HG02852 (cell line): Measurements from ENCODE around the gene DENND2D.

ENCODE experiments used
- ATAC-seq: cut with Tn5 transposase; IDR thresholded peaks from one replicate; pipeline ENCODE4 v1.9.1; 2021; ENCODE audit warnings: mild to moderate bottlenecking, moderate library complexity; ENCODE audit not compliant: unreplicated experiment

Gene DENND2D, protein sequence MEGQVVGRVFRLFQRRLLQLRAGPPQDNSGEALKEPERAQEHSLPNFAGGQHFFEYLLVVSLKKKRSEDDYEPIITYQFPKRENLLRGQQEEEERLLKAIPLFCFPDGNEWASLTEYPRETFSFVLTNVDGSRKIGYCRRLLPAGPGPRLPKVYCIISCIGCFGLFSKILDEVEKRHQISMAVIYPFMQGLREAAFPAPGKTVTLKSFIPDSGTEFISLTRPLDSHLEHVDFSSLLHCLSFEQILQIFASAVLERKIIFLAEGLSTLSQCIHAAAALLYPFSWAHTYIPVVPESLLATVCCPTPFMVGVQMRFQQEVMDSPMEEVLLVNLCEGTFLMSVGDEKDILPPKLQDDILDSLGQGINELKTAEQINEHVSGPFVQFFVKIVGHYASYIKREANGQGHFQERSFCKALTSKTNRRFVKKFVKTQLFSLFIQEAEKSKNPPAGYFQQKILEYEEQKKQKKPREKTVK

GRCh38 chr1:111199881-111200801 lies at the start of gene DENND2D:
Gene DENND2D (minus strand): TSS chr1:111200646. CDS start chr1:111200459, 187 bp downstream.
- ATAC-seq = no peak

GRCh38 chr1:111249960-111250359 lies 49.5 kb upstream of the DENND2D start:
- ATAC-seq = no peak

DNA sequence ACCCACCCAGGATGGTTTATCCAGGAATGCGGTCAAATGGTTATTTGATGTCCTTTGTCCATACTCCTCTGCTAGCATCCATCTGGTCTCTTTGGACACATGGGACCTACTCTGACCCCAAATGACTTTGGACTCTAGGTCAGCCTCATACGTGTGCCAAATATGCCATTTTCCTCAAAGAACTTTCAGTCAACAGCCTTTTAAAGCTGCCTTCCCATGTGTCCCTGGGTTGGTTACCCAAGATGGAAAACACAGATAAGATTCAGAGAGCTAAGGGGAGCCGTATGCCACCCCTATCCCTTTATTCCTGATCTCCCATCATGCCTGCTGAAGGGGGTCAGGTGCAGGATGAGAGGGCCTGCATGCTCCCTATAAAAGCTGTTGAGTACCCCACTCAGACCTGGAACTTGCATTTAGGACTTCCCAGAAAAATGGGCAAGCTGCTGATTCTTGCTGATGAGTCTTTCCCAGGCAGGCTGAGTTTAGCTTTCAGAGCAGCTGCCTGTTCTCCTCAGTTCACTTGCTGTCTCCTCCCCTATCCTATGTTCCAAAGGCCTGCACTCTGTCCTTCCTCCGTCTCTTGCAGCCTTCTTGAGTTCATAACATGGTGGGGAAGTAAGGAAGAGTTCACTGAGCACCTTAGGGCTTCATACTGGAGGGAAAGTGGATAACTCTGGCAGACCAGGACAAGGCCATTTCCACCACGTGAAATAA lies 46.8 kb upstream of the DENND2D start:
- ATAC-seq = no peak

DNA sequence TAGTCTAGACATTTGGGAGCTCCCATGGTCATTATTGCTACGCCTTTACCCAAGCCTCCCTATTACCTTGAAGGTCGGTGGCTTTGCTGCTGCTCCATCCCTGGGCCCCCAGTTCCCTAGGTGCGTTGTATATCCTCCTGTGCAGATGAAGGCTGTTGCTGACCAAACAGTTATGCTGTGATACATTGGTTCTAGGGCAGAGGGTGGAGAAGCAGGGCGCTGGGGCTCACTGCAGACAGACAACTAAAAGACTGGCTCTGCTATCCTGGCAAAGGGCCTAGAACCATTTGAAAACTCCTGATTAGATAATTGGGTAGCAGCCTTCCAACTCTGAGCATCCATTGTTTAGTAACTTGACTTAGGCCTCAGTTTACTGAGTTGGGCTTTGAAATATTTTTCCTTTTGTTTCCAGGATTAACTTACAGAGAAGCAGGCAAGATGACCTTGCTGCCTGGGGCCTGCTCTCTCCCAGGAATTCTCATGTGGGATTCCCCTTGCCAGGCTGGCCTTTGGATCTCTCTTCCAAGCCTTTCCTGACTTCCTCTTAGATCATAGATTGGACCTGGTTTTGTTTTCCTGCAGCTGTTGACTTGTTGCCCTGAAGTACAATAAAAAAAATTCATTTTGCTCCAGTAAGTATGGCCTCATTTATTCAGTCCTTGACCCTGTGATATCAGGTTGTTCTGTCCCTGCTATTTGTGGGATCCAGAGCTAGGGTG lies 42.5 kb upstream of the DENND2D start:
- ATAC-seq = no peak

- no peak for ATAC-seq
These were observed 41.4 kb upstream of the DENND2D start for GRCh38 chr1:111241797-111242196.

- ATAC-seq = no peak
These were observed 37.8 kb upstream of the DENND2D start for GRCh38 chr1:111238056-111238795.

DNA sequence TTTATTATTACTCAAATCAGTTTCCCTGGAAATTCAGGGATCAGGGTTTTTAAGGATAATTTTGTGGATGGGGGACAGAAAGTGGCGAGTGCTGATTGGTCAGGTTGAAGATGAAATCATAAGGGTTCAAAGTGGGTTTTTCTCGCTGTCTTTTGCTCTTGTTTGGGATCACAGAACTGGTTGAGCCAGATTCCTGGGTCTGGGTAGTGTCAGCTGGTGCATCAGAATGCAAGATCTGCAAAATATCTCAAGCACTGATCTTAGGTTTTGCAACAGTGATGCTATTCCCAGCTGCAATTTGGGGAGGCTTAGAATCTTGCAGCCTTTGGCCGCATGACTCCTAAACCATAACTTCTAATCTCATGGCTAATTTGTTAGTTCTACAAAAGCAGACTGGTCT lies 36.4 kb upstream of the DENND2D start:
- no peak for ATAC-seq

DNA sequence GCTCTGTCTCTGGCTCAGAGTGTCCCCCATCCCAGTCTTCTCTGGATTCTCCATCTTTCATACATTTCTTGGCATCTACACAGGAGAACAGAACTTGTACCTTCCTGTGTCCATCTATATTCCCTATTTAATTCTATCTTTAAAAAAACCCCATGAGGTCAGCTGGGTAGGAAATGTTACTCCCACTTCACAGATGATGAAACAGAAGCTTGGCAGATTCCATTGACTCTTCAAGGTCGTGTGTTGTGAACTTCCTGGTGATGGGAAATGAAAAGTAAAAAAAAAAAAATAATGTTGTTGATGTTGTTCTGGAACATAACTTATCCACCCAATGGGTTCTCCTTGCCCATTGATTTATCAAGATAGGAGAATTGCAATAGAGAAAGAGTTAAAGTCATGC lies 35.9 kb upstream of the DENND2D start:
- no peak for ATAC-seq

DNA sequence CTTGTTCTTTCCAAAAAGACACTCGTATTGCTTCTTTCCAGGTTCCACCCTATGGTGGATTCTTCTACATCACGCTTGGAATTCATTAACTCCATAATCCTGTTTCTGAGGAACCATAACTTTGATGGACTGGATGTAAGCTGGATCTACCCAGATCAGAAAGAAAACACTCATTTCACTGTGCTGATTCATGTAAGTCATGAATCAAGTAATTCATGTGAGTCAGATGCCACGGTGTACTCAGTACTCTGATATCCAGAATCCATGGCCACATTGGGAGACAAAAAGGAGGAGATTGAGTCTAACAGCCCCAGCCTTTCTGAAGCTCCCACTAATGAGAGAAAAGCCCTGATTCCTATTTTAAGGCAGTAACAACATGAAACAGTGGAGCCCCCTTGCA lies 34.4 kb upstream of the DENND2D start:
- ATAC-seq = no peak

- no peak for ATAC-seq
These were observed 33.8 kb upstream of the DENND2D start for GRCh38 chr1:111234258-111234657.

- ATAC-seq = no peak
These were observed 31.7 kb upstream of the DENND2D start for GRCh38 chr1:111232134-111232533.

- no peak for ATAC-seq
These were observed 28.3 kb upstream of the DENND2D start for GRCh38 chr1:111228748-111229126.

DNA sequence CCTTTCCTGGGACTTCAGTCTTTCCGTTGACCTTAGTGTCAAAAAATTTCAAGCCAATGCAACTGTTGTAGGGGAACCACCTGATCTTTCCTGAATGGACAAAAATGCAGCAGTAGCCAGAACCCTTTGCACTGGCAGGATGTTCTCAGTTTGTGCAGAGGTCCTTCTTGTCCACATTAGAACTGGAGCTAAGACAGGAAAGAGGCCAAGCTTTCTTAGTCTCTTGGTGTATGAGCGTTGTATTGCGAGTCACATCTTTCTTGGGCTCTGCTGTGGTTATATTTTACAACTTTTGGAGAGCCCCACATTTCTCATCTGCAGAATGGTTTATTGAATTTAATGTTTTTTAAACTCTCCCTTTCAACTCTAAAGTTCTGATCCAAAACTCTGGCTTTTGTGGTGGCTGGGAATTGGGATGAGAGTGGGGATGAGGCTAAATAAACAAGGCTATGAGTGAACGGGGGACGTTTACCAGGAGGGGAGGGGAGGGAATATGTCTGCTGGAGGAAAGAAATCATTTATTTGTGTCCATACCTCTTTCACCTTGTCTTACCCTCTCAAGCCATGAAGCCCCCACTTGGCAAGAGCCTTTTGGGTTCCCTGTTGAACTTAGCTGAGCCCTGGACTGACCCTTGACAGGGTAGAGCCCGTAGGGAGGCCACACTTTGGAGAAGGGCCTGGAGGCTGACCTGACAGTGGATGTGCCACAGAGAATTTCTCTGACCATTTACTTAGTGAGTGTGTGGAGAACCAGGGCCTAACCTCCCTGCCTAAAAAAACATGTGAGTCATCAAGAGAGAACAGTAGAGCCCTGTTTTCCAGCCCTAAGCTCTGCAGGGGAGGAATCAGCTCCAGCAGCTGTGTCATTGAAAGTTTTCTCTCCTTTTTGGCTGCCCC lies 27.7 kb upstream of the DENND2D start:
- ATAC-seq = no peak

DNA sequence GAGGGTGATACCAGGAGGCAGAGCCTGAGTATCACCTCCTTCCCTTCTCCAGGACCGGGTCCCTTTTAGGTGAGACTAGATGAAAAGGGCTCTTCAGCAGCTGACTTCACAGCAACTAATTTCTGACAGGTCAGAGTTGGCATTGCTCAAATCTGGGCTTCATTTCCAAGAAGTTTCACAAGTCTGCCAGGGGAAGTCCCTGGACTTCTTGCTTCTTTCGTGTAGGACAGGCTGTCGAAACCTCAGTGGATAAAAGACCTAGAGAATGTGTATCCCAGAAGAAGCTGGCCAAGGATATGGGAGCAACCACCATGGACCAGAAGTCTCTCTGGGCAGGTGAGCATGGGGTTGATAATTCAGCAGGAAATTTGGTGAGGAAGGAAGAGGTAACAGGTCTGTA lies 27.0 kb upstream of the DENND2D start, which contains the start of gene CHI3L2:
Gene CHI3L2 (plus strand): TSS at position 280 of the 400 bp plus-strand sequence. CDS start 17 bp downstream, at position 297.
- no peak for ATAC-seq

DNA sequence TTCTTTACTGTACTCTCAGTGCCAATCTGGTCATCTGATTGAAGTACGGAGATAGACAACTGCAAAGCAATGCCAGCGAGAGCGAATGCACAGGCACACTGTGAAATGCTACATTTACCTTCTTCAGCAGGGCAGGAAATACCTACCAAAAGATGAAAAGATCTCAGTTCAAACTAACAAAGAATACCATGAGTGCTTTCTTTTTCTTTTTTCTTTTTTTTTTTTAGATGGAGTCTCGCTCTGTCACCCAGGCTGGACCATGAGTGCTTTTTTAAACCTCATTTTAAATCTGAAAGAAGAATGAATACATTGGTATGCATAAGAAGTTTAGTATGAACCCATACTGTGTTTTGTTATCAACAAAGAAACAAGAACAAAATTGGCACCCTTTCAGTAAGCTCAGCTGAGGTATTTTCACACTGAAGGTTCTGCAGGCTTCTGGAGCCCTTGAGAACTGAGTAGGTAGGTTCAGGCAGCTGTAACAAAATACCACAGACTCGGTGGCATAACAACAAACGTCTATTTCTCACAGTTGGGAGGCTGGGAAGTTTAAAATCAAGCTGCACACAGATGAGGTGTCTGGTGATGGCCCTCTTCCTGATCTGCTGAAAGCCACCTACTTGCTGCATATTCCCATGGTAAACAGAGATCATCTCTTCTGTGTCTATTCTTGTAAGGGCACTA lies 25.4 kb upstream of the DENND2D start:
- no peak for ATAC-seq

- ATAC-seq = no peak
These were observed 24.6 kb upstream of the DENND2D start for GRCh38 chr1:111225091-111225490.

DNA sequence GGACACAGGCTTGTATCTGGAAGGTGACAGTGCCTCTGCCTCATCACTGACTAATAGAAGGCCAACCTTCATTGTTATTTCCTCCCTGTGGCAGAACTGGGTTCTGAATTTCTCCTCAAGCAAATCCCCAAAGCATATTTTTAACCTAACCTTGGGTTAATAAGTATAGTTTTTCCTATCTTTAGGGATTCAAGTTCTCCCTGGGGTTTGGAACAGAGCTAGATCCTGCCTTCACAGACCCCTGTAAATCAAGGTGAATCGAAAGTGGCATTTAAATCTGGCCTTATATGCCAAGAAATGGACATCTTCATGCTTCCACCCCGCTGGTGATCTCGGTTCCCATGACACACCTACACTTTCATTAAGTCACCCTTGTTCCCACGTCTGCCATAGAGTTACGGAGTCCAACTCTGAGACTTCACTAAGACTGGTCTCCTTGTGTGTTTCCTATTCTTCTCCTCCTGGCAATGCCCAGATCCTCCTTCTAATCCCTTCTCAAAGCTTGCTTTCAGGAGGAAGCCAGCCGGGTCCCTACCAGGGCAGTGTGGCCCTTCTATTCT lies 22.8 kb upstream of the DENND2D start:
- ATAC-seq = no peak
